ENCODE data around the gene ZXDB.
A peak's percentile ranks its signal among the peaks of the same experiment; 100 is the strongest.
"Not testable (repeated sequence)": the region's sequence is repeated elsewhere in the genome, so short reads cannot be mapped to it uniquely, and the experiment has no call there.

ZXDB gene

GRCh38 chrX:57591284-57592159, at the start of gene ZXDB:
TSS of gene ZXDB (plus strand) at chrX:57592011. CDS start at chrX:57592049, 38 bp downstream.
- peak; percentile 8 for DNase-seq (ENCODE audit: low spot score)

- DNase-seq (ENCODE audit: low spot score) = no peak
Observed at GRCh38 chrX:57565198-57565597, 26.6 kb upstream of the ZXDB start.

- peak; percentile 24 for DNase-seq (ENCODE audit: low spot score)
Observed at GRCh38 chrX:57573754-57574153, 18.1 kb upstream of the ZXDB start.

GRCh38 chrX:57582948-57583347, 8.9 kb upstream of the ZXDB start:
- DNase-seq (ENCODE audit: low spot score) = not testable (repeated sequence)

- DNase-seq (ENCODE audit: low spot score) = no peak
Observed at GRCh38 chrX:57583477-57583876, 8.3 kb upstream of the ZXDB start.

GRCh38 chrX:57586360-57586759, 5.5 kb upstream of the ZXDB start:
- DNase-seq (ENCODE audit: low spot score) = no peak

GRCh38 chrX:57587062-57587461, 4.7 kb upstream of the ZXDB start:
- no peak for DNase-seq (ENCODE audit: low spot score)

- DNase-seq (ENCODE audit: low spot score) = no peak
Observed at GRCh38 chrX:57587607-57588006, 4.2 kb upstream of the ZXDB start.

- DNase-seq (ENCODE audit: low spot score) = not testable (repeated sequence)
Observed at GRCh38 chrX:57592160-57592893, 516 bp downstream of the ZXDB start.

- DNase-seq (ENCODE audit: low spot score) = peak; percentile 9
Observed at GRCh38 chrX:57592894-57593215, 1.0 kb downstream of the ZXDB start.

GRCh38 chrX:57595381-57595811, 3.6 kb downstream of the ZXDB start:
- DNase-seq (ENCODE audit: low spot score) = peak; percentile 26

GRCh38 chrX:57596109-57596508, 4.3 kb downstream of the ZXDB start:
- no peak for DNase-seq (ENCODE audit: low spot score)

GRCh38 chrX:57596516-57596915, 4.7 kb downstream of the ZXDB start:
- no peak for DNase-seq (ENCODE audit: low spot score)

GRCh38 chrX:57607295-57608187, 15.7 kb downstream of the ZXDB start:
- DNase-seq (ENCODE audit: low spot score) = no peak

- DNase-seq (ENCODE audit: low spot score) = not testable (repeated sequence)
Observed at GRCh38 chrX:57613351-57613750, 21.5 kb downstream of the ZXDB start.

- not testable (repeated sequence) for DNase-seq (ENCODE audit: low spot score)
Observed at GRCh38 chrX:57629438-57629837, 37.6 kb downstream of the ZXDB start.

GRCh38 chrX:57640674-57641016, 48.8 kb downstream of the ZXDB start:
- DNase-seq (ENCODE audit: low spot score) = no peak

- no peak for DNase-seq (ENCODE audit: low spot score)
Observed at GRCh38 chrX:57641338-57641737, 49.5 kb downstream of the ZXDB start.

GRCh38 chrX:57643698-57644097, 51.9 kb downstream of the ZXDB start:
- DNase-seq (ENCODE audit: low spot score) = no peak

GRCh38 chrX:57647020-57647419, 55.2 kb downstream of the ZXDB start:
- no peak for DNase-seq (ENCODE audit: low spot score)

All from CD4-positive, alpha-beta T cell treated with Interleukin-6 at 100 ng/mL for 8 hours (primary cell).